Daoy (cell line): ENCODE data around the gene RSPO1. TPM values are rescaled to one million over a fixed set of nuclear protein-coding genes. Genes with fewer than 3 reads are reported as not detected.
A peak's percentile ranks its signal among the peaks of the same experiment; 100 is the strongest.
"Not testable (repeated sequence)": the region's sequence is repeated elsewhere in the genome, so short reads cannot be mapped to it uniquely, and the experiment has no call there.

Experiments
- DNase-seq: peaks from one replicate; pipeline ENCODE4 v3.0.0-alpha.2; 2015; ENCODE audit warnings: low read depth
- total RNA-seq: library from RNA; depleted of rRNA; stranded (reverse); fragments of >200 nt; shearing (Covaris generic); gene quantifications from 2 replicates; pipeline ENCODE4 v1.2.3, GENCODE V29; 2014

The RSPO1 gene
- total RNA-seq, 1 experiment from 2014 or later, result not detected

- no peak for DNase-seq
These were observed 18.4 kb downstream of the RSPO1 start for GRCh38 chr1:37616330-37616729.

GRCh38 chr1:37614105-37614504 is 20.6 kb downstream of the RSPO1 start:
- no peak for DNase-seq

- DNase-seq, result no peak
These were observed 22.5 kb downstream of the RSPO1 start for GRCh38 chr1:37612186-37612585.

- no peak for DNase-seq
These were observed 24.7 kb downstream of the RSPO1 start for GRCh38 chr1:37609994-37610393.

- DNase-seq, result no peak
These were observed 25.7 kb downstream of the RSPO1 start for GRCh38 chr1:37609002-37609401.

GRCh38 chr1:37606481-37607263 is 28.0 kb downstream of the RSPO1 start:
- DNase-seq, result no peak

GRCh38 chr1:37605806-37606474 is 28.8 kb downstream of the RSPO1 start:
- DNase-seq, result no peak

- DNase-seq, result no peak
These were observed 29.5 kb downstream of the RSPO1 start for GRCh38 chr1:37605061-37605650.

GRCh38 chr1:37602750-37603694 is 31.7 kb downstream of the RSPO1 start:
- no peak for DNase-seq

- no peak for DNase-seq
These were observed 33.3 kb downstream of the RSPO1 start for GRCh38 chr1:37601441-37601840.

GRCh38 chr1:37599940-37600339 is 34.8 kb downstream of the RSPO1 start:
- no peak for DNase-seq

- no peak for DNase-seq
These were observed 38.5 kb downstream of the RSPO1 start for GRCh38 chr1:37596182-37596667.

- peak; percentile 99 for DNase-seq
These were observed 39.1 kb downstream of the RSPO1 start, which contains the start of gene GNL2 for GRCh38 chr1:37595440-37596181. TSS of gene GNL2 (minus strand) at chr1:37595937. CDS start at chr1:37595822, 115 bp downstream.

- no peak for DNase-seq
These were observed 41.0 kb downstream of the RSPO1 start for GRCh38 chr1:37593726-37594125.

- DNase-seq, result no peak
These were observed 45.8 kb downstream of the RSPO1 start for GRCh38 chr1:37588939-37589338.

GRCh38 chr1:37584544-37584943 is 50.1 kb downstream of the RSPO1 start:
- DNase-seq, result not testable (repeated sequence)

GRCh38 chr1:37575692-37576091 is 59.0 kb downstream of the RSPO1 start:
- peak; percentile 37 for DNase-seq

GRCh38 chr1:37574834-37575480 is 59.7 kb downstream of the RSPO1 start:
- peak; percentile 62 for DNase-seq

- DNase-seq, result no peak
These were observed 64.0 kb downstream of the RSPO1 start for GRCh38 chr1:37570528-37571334.
